HEK293 (cell line): ENCODE data around the gene RPS15.
A peak's percentile ranks its signal among the peaks of the same experiment; 100 is the strongest.

Experiments
- PRDM1 ChIP-seq: fragments of 450-650 bp; formaldehyde crosslinking; IDR thresholded peaks from 2 replicates; pipeline ENCODE4; 2016; ENCODE audit warnings: missing biosample characterization, missing genetic modification characterization
- SP3 ChIP-seq: fragments of 450-650 bp; formaldehyde crosslinking; IDR thresholded peaks from 2 replicates; pipeline ENCODE4 v1.5.1; 2016; ENCODE audit warnings: missing biosample characterization, missing genetic modification characterization
- YY1 ChIP-seq: fragments of 450-650 bp; formaldehyde crosslinking; IDR thresholded peaks from 2 replicates; pipeline ENCODE4 v1.5.1; 2018; ENCODE audit warnings: missing biosample characterization, missing genetic modification characterization
- ZIC2 ChIP-seq: fragments of 450-650 bp; formaldehyde crosslinking; IDR thresholded peaks from 2 replicates; pipeline ENCODE4 v1.5.1; 2016; ENCODE audit warnings: missing biosample characterization, missing genetic modification characterization
- ZNF10 ChIP-seq: fragments of 450-650 bp; formaldehyde crosslinking; IDR thresholded peaks from 2 replicates; pipeline ENCODE4 v1.5.1; 2017; ENCODE audit warnings: missing biosample characterization, missing genetic modification characterization
- ZNF148 ChIP-seq: fragments of 450-650 bp; formaldehyde crosslinking; IDR thresholded peaks from 2 replicates; pipeline ENCODE4 v1.5.0; 2017; ENCODE audit warnings: missing biosample characterization, missing genetic modification characterization, borderline replicate concordance
- ZNF24 ChIP-seq: fragments of 450-650 bp; formaldehyde crosslinking; IDR thresholded peaks from 2 replicates; pipeline ENCODE4 v1.5.1; 2016; ENCODE audit warnings: missing biosample characterization, missing genetic modification characterization
- ZNF354C ChIP-seq: fragments of 450-650 bp; formaldehyde crosslinking; IDR thresholded peaks from 2 replicates; pipeline ENCODE4 v1.5.1; 2016; ENCODE audit warnings: missing biosample characterization, missing genetic modification characterization, low read depth, borderline replicate concordance
- ZNF398 ChIP-seq: fragments of 450-650 bp; formaldehyde crosslinking; IDR thresholded peaks from 2 replicates; pipeline ENCODE4 v1.5.1; 2017; ENCODE audit warnings: missing biosample characterization, missing genetic modification characterization
- ZNF449 ChIP-seq: fragments of 450-650 bp; formaldehyde crosslinking; IDR thresholded peaks from 2 replicates; pipeline ENCODE4 v1.5.1; 2017; ENCODE audit warnings: missing biosample characterization, mild to moderate bottlenecking, missing genetic modification characterization, moderate library complexity
- ZNF549 ChIP-seq: fragments of 450-650 bp; IDR thresholded peaks from 2 replicates; pipeline ENCODE4 v1.5.1; 2018; ENCODE audit warnings: missing biosample characterization, missing genetic modification characterization, mild to moderate bottlenecking, inconsistent platforms, moderate library complexity
- ZNF654 ChIP-seq: fragments of 450-650 bp; formaldehyde crosslinking; IDR thresholded peaks from 2 replicates; pipeline ENCODE4 v1.5.1; 2016; ENCODE audit warnings: low read depth, missing biosample characterization, missing genetic modification characterization
- ZNF664 ChIP-seq: fragments of 450-650 bp; formaldehyde crosslinking; IDR thresholded peaks from 2 replicates; pipeline ENCODE4 v1.5.1; 2016; ENCODE audit warnings: missing biosample characterization, missing genetic modification characterization
- ZNF670 ChIP-seq: fragments of 450-650 bp; formaldehyde crosslinking; IDR thresholded peaks from 2 replicates; pipeline ENCODE4 v1.5.1; 2016; ENCODE audit warnings: missing biosample characterization, missing genetic modification characterization, low read depth
- ZNF704 ChIP-seq: fragments of 450-650 bp; formaldehyde crosslinking; IDR thresholded peaks from 2 replicates; pipeline ENCODE4 v1.5.1; 2016; ENCODE audit warnings: missing biosample characterization, missing genetic modification characterization
- ZNF830 ChIP-seq: fragments of 450-650 bp; IDR thresholded peaks from 2 replicates; pipeline ENCODE4 v1.5.0; 2018; ENCODE audit warnings: missing biosample characterization, missing genetic modification characterization, low read depth, mild to moderate bottlenecking, moderate library complexity
- TF ChIP-seq, protein P1 (sequence below): fragments of 450-650 bp; formaldehyde crosslinking; IDR thresholded peaks from 2 replicates; pipeline ENCODE4 v1.5.1; 2016; ENCODE audit warnings: missing biosample characterization, missing genetic modification characterization
- TF ChIP-seq, protein P2 (sequence below): fragments of 450-650 bp; formaldehyde crosslinking; IDR thresholded peaks from 2 replicates; pipeline ENCODE4 v1.5.1; 2016; ENCODE audit warnings: missing biosample characterization, missing genetic modification characterization
- TF ChIP-seq, protein P3 (sequence below): fragments of 450-650 bp; formaldehyde crosslinking; IDR thresholded peaks from 2 replicates; pipeline ENCODE4 v1.5.1; 2017; ENCODE audit warnings: missing biosample characterization, missing genetic modification characterization
- TF ChIP-seq, protein P4 (sequence below): fragments of 450-650 bp; formaldehyde crosslinking; IDR thresholded peaks from 2 replicates; pipeline ENCODE4 v1.5.1; 2016; ENCODE audit warnings: missing biosample characterization, missing genetic modification characterization, borderline replicate concordance

RPS15 gene

GRCh38 chr19:1470305-1471009 lies 32.3 kb downstream of the RPS15 start (continued):
- TF ChIP-seq ZNF549 (tag by site-specific recombination), result no peak
- no peak for TF ChIP-seq ZNF664 (tag by site-specific recombination)
- TF ChIP-seq ZNF830 (tag by site-specific recombination), result no peak
- TF ChIP-seq ZNF10 (tag by site-specific recombination), result peak; percentile 44; the same call in 1 of the 2 replicates
- no peak for TF ChIP-seq ZNF354C (tag by site-specific recombination)
- peak; percentile 60; the same call in 1 of the 2 replicates for TF ChIP-seq SP3 (tag by site-specific recombination)
- TF ChIP-seq PRDM1 (tag by site-specific recombination), result no peak
- no peak for TF ChIP-seq ZNF670
- TF ChIP-seq, protein P1, sequence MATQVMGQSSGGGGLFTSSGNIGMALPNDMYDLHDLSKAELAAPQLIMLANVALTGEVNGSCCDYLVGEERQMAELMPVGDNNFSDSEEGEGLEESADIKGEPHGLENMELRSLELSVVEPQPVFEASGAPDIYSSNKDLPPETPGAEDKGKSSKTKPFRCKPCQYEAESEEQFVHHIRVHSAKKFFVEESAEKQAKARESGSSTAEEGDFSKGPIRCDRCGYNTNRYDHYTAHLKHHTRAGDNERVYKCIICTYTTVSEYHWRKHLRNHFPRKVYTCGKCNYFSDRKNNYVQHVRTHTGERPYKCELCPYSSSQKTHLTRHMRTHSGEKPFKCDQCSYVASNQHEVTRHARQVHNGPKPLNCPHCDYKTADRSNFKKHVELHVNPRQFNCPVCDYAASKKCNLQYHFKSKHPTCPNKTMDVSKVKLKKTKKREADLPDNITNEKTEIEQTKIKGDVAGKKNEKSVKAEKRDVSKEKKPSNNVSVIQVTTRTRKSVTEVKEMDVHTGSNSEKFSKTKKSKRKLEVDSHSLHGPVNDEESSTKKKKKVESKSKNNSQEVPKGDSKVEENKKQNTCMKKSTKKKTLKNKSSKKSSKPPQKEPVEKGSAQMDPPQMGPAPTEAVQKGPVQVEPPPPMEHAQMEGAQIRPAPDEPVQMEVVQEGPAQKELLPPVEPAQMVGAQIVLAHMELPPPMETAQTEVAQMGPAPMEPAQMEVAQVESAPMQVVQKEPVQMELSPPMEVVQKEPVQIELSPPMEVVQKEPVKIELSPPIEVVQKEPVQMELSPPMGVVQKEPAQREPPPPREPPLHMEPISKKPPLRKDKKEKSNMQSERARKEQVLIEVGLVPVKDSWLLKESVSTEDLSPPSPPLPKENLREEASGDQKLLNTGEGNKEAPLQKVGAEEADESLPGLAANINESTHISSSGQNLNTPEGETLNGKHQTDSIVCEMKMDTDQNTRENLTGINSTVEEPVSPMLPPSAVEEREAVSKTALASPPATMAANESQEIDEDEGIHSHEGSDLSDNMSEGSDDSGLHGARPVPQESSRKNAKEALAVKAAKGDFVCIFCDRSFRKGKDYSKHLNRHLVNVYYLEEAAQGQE (tag by site-specific recombination), result no peak
- TF ChIP-seq, protein P2, sequence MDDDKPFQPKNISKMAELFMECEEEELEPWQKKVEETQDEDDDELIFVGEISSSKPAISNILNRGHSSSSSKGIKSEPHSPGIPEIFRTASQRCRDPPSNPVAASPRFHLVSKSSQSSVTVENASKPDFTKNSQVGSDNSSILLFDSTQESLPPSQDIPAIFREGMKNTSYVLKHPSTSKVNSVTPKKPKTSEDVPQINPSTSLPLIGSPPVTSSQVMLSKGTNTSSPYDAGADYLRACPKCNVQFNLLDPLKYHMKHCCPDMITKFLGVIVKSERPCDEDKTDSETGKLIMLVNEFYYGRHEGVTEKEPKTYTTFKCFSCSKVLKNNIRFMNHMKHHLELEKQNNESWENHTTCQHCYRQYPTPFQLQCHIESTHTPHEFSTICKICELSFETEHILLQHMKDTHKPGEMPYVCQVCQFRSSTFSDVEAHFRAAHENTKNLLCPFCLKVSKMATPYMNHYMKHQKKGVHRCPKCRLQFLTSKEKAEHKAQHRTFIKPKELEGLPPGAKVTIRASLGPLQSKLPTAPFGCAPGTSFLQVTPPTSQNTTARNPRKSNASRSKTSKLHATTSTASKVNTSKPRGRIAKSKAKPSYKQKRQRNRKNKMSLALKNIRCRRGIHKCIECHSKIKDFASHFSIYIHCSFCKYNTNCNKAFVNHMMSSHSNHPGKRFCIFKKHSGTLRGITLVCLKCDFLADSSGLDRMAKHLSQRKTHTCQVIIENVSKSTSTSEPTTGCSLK (tag by site-specific recombination), result no peak
- TF ChIP-seq ZNF704 (tag by site-specific recombination), result no peak
- peak; percentile 85 for TF ChIP-seq ZIC2 (tag by site-specific recombination)
- peak; percentile 36; the same call in 1 of the 2 replicates for TF ChIP-seq ZNF398 (tag by site-specific recombination)
- no peak for TF ChIP-seq ZNF24
- no peak for TF ChIP-seq ZNF148 (tag by site-specific recombination)
- TF ChIP-seq ZNF654 (tag by site-specific recombination), result no peak
- peak; percentile 26; the same call in 1 of the 2 replicates for TF ChIP-seq YY1 (tag by site-specific recombination)
- TF ChIP-seq, protein P3, sequence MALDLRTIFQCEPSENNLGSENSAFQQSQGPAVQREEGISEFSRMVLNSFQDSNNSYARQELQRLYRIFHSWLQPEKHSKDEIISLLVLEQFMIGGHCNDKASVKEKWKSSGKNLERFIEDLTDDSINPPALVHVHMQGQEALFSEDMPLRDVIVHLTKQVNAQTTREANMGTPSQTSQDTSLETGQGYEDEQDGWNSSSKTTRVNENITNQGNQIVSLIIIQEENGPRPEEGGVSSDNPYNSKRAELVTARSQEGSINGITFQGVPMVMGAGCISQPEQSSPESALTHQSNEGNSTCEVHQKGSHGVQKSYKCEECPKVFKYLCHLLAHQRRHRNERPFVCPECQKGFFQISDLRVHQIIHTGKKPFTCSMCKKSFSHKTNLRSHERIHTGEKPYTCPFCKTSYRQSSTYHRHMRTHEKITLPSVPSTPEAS (tag by site-specific recombination), result no peak
- TF ChIP-seq, protein P4, sequence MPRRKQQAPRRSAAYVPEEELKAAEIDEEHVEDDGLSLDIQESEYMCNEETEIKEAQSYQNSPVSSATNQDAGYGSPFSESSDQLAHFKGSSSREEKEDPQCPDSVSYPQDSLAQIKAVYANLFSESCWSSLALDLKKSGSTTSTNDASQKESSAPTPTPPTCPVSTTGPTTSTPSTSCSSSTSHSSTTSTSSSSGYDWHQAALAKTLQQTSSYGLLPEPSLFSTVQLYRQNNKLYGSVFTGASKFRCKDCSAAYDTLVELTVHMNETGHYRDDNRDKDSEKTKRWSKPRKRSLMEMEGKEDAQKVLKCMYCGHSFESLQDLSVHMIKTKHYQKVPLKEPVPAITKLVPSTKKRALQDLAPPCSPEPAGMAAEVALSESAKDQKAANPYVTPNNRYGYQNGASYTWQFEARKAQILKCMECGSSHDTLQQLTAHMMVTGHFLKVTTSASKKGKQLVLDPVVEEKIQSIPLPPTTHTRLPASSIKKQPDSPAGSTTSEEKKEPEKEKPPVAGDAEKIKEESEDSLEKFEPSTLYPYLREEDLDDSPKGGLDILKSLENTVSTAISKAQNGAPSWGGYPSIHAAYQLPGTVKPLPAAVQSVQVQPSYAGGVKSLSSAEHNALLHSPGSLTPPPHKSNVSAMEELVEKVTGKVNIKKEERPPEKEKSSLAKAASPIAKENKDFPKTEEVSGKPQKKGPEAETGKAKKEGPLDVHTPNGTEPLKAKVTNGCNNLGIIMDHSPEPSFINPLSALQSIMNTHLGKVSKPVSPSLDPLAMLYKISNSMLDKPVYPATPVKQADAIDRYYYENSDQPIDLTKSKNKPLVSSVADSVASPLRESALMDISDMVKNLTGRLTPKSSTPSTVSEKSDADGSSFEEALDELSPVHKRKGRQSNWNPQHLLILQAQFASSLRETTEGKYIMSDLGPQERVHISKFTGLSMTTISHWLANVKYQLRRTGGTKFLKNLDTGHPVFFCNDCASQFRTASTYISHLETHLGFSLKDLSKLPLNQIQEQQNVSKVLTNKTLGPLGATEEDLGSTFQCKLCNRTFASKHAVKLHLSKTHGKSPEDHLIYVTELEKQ (tag by site-specific recombination), result no peak
- peak; percentile 74 for TF ChIP-seq ZNF449
